ENCODE measurements around the gene OR7C2.

- TF ChIP-seq CTCF (IDR thresholded peaks at IDR 0.05): no peak
- TF ChIP-seq ZFX (IDR thresholded peaks at IDR 0.05; ENCODE audit: borderline replicate concordance): no peak
Observed at GRCh38 chr19:14933506-14933905, 7.8 kb upstream of the OR7C2 start.
